ENCODE data around the gene ETDB.
"Not testable (repeated sequence)": the region's sequence is repeated elsewhere in the genome, so short reads cannot be mapped to it uniquely, and the experiment has no call there.

Gene ETDB

DNA sequence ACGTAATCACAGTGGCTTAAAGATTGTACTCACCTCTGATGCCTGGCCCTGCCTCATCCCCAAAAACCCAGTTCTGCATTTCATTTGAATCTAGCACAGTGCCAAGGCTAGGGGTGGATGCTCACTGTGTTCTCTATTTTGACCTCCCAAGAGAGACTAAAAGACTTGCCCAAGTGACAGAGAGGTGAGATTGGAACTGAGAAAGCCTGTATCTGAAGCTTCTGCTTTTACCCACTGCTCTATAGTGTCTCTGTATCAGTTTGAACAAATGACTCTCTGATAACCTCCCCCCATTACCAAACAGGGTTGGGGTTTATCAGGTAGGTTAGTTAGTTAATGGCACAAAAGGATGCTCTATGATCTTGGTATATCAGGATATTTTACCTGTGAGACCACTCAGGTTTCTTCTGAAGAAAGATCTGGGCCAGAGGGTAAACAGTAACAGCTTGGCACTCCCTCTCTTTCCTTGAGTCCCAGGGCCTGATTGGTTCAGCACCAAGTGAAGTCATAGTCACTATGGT, at the start of gene ETDB:
TSS of gene ETDB (minus strand) at position 471 of the 521 bp plus-strand sequence. CDS start 1,265 bp downstream, outside the sequence.
- not testable (repeated sequence) for DNase-seq

DNA sequence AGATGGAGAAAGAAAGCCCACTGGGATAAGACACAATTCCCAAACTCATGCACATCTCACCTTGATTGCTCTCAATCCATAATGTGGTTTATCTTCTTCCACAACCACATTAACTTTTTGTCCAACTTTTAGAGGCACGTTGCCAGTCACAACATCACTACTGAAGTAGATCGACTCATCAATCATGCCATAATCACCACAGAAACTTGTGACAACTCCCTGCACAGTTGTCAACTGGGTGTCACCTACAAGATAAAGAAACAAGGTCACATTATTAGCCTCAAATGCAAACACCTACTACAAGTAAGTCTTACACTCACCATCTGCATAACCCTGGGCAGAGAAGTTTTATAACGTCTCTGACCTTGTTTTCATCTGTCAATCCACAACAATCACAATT, 49.2 kb upstream of the ETDB start:
- not testable (repeated sequence) for DNase-seq

DNA sequence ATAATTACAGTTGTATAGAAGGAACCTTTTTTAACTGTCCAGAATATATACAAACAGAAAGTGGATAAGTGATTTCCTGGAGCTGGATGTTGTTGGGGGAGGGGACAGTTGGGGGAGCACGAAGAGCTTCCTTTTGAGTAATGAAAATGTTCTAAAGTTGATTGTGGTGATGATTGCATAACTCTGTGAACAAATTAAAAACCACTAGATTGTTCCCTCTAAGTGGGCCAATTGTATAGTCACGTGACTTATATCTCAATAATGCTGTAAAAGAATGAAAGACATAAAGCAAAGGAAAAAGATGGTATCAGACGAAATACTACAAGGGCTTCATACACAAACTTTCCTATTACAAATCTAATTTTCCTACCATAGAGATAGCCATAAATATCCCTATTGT, 48.2 kb upstream of the ETDB start:
- no peak for DNase-seq

DNA sequence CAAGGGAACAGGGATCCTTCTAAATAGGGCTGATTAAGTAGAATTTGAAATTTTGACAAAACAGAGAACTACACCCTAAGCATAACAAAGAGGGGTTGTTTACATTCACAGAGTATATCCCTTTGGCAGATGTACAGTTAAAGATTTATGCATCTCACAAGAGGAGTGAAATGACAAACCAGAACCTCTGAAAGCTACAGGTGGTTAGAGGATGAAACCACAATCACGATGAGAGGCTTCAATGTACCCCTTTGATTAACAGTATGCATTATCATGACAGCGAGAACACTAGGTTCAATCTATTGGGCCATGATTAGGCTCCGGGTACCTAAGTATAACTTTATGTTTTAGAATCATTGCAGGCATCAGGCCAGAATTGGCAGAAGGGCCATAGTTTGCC, 34.4 kb upstream of the ETDB start:
- not testable (repeated sequence) for DNase-seq

- not testable (repeated sequence) for DNase-seq
These were observed 5.8 kb upstream of the ETDB start for GRCh38 chrX:135126145-135126544.

- not testable (repeated sequence) for DNase-seq
These were observed 4.3 kb downstream of the ETDB start for GRCh38 chrX:135116064-135116463.

- DNase-seq, result no peak
These were observed 5.9 kb downstream of the ETDB start for GRCh38 chrX:135114392-135114791.

GRCh38 chrX:135112743-135113142, 7.6 kb downstream of the ETDB start:
- no peak for DNase-seq

GRCh38 chrX:135112096-135112729, 8.1 kb downstream of the ETDB start:
- DNase-seq, result no peak

DNA sequence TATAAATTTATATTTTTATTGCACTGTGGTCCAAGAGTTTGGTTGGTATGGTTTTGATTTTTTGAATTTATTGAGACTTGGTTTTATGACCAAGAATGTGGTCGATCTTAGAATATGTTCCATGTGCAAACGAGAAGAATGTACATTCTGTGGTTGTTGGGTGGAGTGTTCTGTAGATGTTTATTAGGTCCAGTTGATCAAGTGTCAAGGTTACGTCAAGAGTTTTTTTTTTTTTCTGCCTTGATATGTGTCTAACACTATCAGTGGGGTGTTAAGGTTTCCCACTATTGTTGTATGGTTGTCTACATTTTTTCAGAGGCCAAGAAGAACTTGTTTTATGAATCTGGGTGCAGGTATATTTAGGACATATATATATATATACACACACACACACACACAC, 10.8 kb downstream of the ETDB start:
- DNase-seq, result no peak

- DNase-seq, result no peak
These were observed 20.9 kb downstream of the ETDB start for GRCh38 chrX:135099493-135099783.

DNA sequence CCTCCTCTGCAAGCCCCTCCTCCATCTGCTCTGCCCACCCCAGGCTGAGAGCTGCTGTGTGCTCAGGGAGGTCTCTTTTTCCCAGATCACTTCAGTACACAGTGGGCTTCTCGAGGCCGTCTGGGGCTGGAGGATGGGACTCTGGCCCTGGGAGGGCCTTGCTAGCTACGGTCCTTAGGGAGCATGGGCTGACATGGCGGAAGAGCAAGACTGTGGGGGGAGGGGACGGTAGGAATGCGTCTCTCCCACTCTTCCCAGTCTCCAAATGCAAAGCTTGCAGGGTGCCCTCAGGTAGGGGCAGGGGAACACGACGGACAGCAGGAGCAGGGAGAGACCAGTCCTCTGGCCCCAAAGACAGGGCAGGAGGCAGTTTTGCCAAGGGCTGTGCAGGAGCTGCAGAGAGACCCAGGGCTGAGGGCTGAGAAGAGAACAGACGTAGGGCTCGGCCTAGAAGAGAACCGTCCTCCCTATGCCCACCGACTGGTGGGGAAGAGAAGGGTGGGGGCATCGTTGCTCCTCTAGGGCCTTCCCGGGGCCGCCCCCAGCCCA, 23.1 kb downstream of the ETDB start:
- peak in 3 of 58 donors; percentile 1 to 3 (median 2) for DNase-seq

GRCh38 chrX:135095715-135096114, 24.6 kb downstream of the ETDB start:
- no peak for DNase-seq

GRCh38 chrX:135094726-135095125, 25.6 kb downstream of the ETDB start:
- DNase-seq, result no peak

GRCh38 chrX:135089126-135089525, 31.2 kb downstream of the ETDB start:
- no peak for DNase-seq

DNA sequence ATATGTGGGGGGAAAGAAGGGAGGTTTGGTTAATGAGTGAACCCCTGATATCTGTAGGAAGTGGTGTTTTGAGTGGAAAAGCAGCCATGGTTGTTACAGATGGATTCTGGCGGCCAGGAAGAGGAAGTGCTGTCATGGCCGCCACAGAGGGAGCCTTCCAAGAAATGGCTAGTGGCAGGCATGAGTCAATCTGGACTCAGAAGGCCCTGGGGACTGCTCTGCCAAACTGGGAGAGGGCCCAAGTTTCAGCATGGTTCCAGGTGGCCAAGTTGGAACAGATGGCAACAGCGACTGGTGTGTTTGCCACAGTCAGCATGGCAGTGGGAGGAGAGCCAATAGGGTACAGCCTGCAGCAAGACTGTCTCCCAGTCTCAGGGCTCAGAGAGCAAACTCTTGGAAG, 32.5 kb downstream of the ETDB start:
- peak in 12 of 58 donors; percentile 0 to 36 (median 8) for DNase-seq

DNA sequence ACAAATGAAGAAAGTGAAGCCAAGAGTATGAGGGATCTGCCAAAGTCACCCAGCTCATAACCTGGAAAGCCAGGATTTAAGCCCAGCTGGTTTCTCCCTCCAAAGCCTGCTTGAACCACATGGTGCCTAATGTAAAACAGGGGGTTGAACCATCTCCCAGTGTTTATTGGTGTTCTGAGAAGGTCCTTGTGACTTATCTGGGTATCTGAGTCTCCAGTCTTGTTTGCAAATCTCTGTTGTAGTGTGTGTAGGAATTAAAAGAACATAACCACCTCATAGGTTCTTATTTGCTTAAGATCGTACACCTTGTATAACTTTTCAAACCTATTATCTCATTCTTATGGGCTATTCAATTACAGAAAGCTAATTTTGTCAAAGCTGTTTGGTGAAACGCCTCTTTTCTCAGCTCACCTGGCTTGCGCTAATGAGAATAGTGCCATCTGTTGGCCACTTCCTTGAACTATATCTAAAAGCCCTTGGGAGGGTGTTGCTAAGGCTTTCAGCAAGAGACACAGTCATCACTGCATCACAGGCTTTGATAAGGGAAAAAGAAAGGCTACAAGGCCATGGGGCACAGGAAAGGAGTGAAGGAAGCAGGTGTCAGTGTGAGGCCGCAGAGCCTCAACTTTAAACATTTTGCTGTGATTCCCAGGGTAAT, 34.0 kb downstream of the ETDB start:
- peak in 6 of 58 donors; percentile 0 to 18 (median 8) for DNase-seq

DNA sequence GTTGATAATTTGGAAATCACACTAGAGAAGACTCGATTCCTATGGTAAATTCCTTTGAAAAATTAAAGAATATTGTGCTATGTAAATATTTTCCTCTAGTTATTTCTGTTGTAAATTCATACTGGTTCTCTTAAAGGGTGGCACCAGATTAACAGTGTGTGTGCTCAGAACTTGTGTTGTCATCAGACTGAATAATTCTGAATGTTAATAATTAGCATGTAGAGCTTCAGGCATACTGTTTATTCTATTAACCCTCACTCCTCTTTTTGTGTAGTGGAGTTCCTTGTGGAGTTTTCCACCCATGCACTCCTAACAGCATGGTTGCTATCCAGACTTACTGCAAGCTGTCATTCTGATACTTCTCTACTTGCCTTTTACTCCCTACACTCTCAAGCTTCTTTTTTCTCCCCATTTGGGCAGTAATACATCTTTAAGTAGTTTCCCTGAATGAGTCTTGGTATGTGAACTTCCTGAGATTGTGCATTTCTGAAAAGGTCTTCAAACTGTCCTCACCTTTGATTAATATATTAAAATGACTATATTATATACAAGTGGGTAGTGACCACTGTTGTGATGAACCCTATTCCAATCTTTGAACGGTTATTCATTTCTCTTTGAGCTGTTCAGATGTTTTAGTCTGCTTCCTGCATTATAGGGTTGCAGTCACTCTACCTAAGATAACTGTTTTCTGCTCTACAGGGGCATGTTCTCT, 38.5 kb downstream of the ETDB start:
- DNase-seq, result no peak

Measured in anterior cingulate cortex (tissue), 58 donors.